HepG2 (cell line): ENCODE data around the gene ZBTB7B. TPM values are rescaled to one million over a fixed set of nuclear protein-coding genes. Genes with fewer than 3 reads are reported as not detected.

Experiments used
- ATAC-seq: fragments of 200-7000 bp; cut with Tn5 transposase; 3 replicates; pipeline ENCODE4 v1.9.1; 2020; ENCODE audit warnings: mild to moderate bottlenecking, moderate library complexity
- BruUV-seq: library from RNA; stranded (reverse); fragments of 400-500 nt; replicated peaks from 2 replicates; lab custom pipeline; 2021; lab: Mats Ljungman, UMichigan
- CTCF ChIA-PET: fragments of 300-600 bp; formaldehyde crosslinking; extraction: SDS; loops from one replicate; lab custom pipeline; 2021; ENCODE audit warnings: low total read pairs, inconsistent platforms, low intra/inter-chr PET ratio; lab: Yijun Ruan, JAX
- POLR2A ChIA-PET: fragments of 350-600 bp; sonication (Branson Sonifier 250); formaldehyde crosslinking; loops from one replicate; lab custom pipeline; 2020; ENCODE audit warnings: antibody characterized with exemption, inconsistent platforms; lab: Yijun Ruan, JAX
- DNase-seq: peaks from one replicate; pipeline ENCODE4 v3.0.0-alpha.2; 2015; ENCODE audit warnings: low spot score
- FAIRE-seq: peaks from 3 replicates; lab custom pipeline; 2011; peaks lifted over from hg19 to GRCh38; lab: Jason Lieb, UNC
- H2AFZ ChIP-seq: one replicate; pipeline ENCODE4 v1.6.1; 2011; ENCODE audit warnings: low read length, inconsistent platforms
- H3K27ac ChIP-seq: fragments of 300-600 bp; 3 replicates; pipeline ENCODE4 v1.8.0; 2011; ENCODE audit warnings: mixed run types, mild to moderate bottlenecking, mixed read lengths, low read length, inconsistent platforms; ENCODE audit not compliant: insufficient read depth; ENCODE audit errors: extremely low read length
- H3K27me3 ChIP-seq, 2 experiments: fragments of 200-600 bp in 1 of 2; 2 replicates in 1 of 2; 3 replicates in 1 of 2; pipeline versions ENCODE4 v1.6.0 to v1.8.0; 2011; ENCODE audit warnings: low read length in 2 of 2, mild to moderate bottlenecking in 2 of 2, moderate library complexity in 2 of 2, inconsistent platforms in 1 of 2; ENCODE audit not compliant: insufficient read depth in 2 of 2, control insufficient read depth in 1 of 2
- H3K36me3 ChIP-seq, 2 experiments: fragments of 200-600 bp in 1 of 2; replicated peaks in 1 of 2; 2 replicates in 1 of 2; 3 replicates in 1 of 2; pipeline versions ENCODE4 v1.5.1 to v1.8.0; 2011; ENCODE audit warnings: low read length in 2 of 2, inconsistent platforms in 1 of 2; ENCODE audit not compliant: insufficient read depth in 2 of 2, control insufficient read depth in 1 of 2
- H3K4me1 ChIP-seq: 2 replicates; pipeline ENCODE4 v1.5.1; 2012; ENCODE audit warnings: low read length, inconsistent platforms; ENCODE audit not compliant: insufficient read depth
- H3K4me2 ChIP-seq: 2 replicates; pipeline ENCODE4 v1.6.0; 2011; ENCODE audit warnings: low read depth, low read length, inconsistent platforms
- H3K4me3 ChIP-seq, 3 experiments: fragments of 200-600 bp in 1 of 3; sonication (generic), shearing (Covaris generic) in 1 of 3; replicated peaks in 1 of 3; 2 replicates each; pipeline ENCODE4 v1.5.1; 2011 to 2016; ENCODE audit warnings: low read length in 3 of 3, inconsistent platforms in 2 of 3, low read depth in 2 of 3, mild to moderate bottlenecking in 2 of 3, control low read depth in 1 of 3, mixed read lengths in 1 of 3; ENCODE audit not compliant: insufficient read depth in 1 of 3
- H3K79me2 ChIP-seq: one replicate; pipeline ENCODE4 v1.6.1; 2011; ENCODE audit warnings: low read length, inconsistent platforms; ENCODE audit not compliant: insufficient read depth
- H3K9ac ChIP-seq: 2 replicates; pipeline ENCODE4 v1.6.0; 2011; ENCODE audit warnings: mild to moderate bottlenecking, low read depth, low read length, inconsistent platforms; ENCODE audit not compliant: insufficient read depth
- H3K9me3 ChIP-seq: 2 replicates; pipeline ENCODE4 v1.5.1; 2012; ENCODE audit warnings: mild to moderate bottlenecking, low read length
- H4K20me1 ChIP-seq: 2 replicates; pipeline ENCODE4 v1.6.0; 2011; ENCODE audit warnings: inconsistent platforms, mild to moderate bottlenecking, low read length, moderate library complexity; ENCODE audit not compliant: insufficient read depth
- CTCF ChIP-seq: sonication (generic); formaldehyde crosslinking; IDR thresholded peaks from 2 replicates; pipeline ENCODE4 v1.5.0; 2020; ENCODE audit warnings: mild to moderate bottlenecking, missing genetic modification reagents, moderate library complexity
- GATAD2A ChIP-seq: IDR thresholded peaks from 2 replicates; pipeline ENCODE4 v1.6.1; 2016
- HNF4A ChIP-seq: sonication (generic); formaldehyde crosslinking; IDR thresholded peaks from 2 replicates; pipeline ENCODE4 v1.4.0; 2020; ENCODE audit warnings: missing genetic modification reagents
- SOX13 ChIP-seq, 3 experiments: fragments of 450-650 bp in 1 of 3; sonication (generic) in 1 of 3; formaldehyde crosslinking in 1 of 3; IDR thresholded peaks in 2 of 3; conservative IDR thresholded peaks in 1 of 3; 2 replicates each; pipeline versions ENCODE4 v1.5.0 to v1.6.1; 2016 to 2020; ENCODE audit warnings: antibody characterized with exemption in 1 of 3, mild to moderate bottlenecking in 1 of 3, missing compliant biosample characterization in 1 of 3, missing genetic modification reagents in 1 of 3, moderate library complexity in 1 of 3
- ZMYM2 ChIP-seq: sonication (generic); formaldehyde crosslinking; IDR thresholded peaks from 2 replicates; pipeline ENCODE4 v1.8.0; 2022; ENCODE audit warnings: mild to moderate bottlenecking, missing genetic modification reagents
- ZNF230 ChIP-seq: sonication (generic); formaldehyde crosslinking; IDR thresholded peaks from 2 replicates; pipeline ENCODE4 v1.4.0; 2020; ENCODE audit warnings: mild to moderate bottlenecking, missing genetic modification reagents
- ZNF292 ChIP-seq: sonication (generic); formaldehyde crosslinking; IDR thresholded peaks from 2 replicates; pipeline ENCODE4 v1.8.1; 2022; ENCODE audit warnings: mild to moderate bottlenecking, low read depth, missing genetic modification reagents, borderline replicate concordance
- ZNF629 ChIP-seq: sonication (generic); formaldehyde crosslinking; conservative IDR thresholded peaks from 2 replicates; pipeline ENCODE4 v1.5.0; 2020; ENCODE audit warnings: missing genetic modification reagents
- ZSCAN31 ChIP-seq: sonication (generic); formaldehyde crosslinking; IDR thresholded peaks from 2 replicates; pipeline ENCODE4 v1.5.0; 2020; ENCODE audit warnings: low read depth, mild to moderate bottlenecking, missing genetic modification reagents
- WGBS: methylation state at CpG from one replicate; pipeline ENCODE4 v1.1.6; 2017; ENCODE audit warnings: low lambda C conversion rate; 5-methylcytosine and 5-hydroxymethylcytosine counted together
- in situ Hi-C: cut with HindIII; loops from 2 replicates; pipeline ENCODE4 v1.10.0; 2017; ENCODE audit warnings: low pct_unique_long_range_greater_than_20kb; ENCODE audit not compliant: extremely low pct_ligation_motif_present
- intact Hi-C: fragments of 100-400 bp; cut with micrococcal nuclease; formaldehyde crosslinking; loops from one replicate; pipeline ENCODE4 v1.10.0; 2022; ENCODE audit not compliant: unreplicated experiment
- polyA plus RNA-seq, 8 experiments: library from polyadenylated mRNA; depleted of rRNA in 3 of 8; stranded (reverse) in 7 of 8; unstranded in 1 of 8; fragments of >200 nt; fragmentation: Illumina TruSeq in 4 of 8; extraction: Trizol in 4 of 8; gene quantifications; 2 replicates each; pipeline versions ENCODE4 v1.2.1 to v1.2.3, GENCODE V29; 2011 to 2016; ENCODE audit warnings: low read depth in 4 of 8, missing spikeins in 1 of 8, mixed read lengths in 1 of 8; ENCODE audit not compliant: insufficient read depth in 1 of 8
- total RNA-seq, 5 experiments: library from RNA; depleted of rRNA; stranded (reverse); fragments of >200 nt; fragmentation: Illumina TruSeq; extraction: Trizol; gene quantifications; 2 replicates each; pipeline ENCODE4 v1.2.3, GENCODE V29; 2016; ENCODE audit warnings: low read depth in 1 of 5

The ZBTB7B gene
- total and polyA plus RNA-seq, 2 of the 13 experiments (the other 11 are each of a cell fraction or from before 2014, with no cell fraction given): 15.5 to 17.5 TPM

- no peak for TF ChIP-seq CTCF (CRISPR knock-in tag)
- TF ChIP-seq ZNF629 (CRISPR knock-in tag): peak; percentile 98
- no peak for TF ChIP-seq ZNF230 (CRISPR knock-in tag)
- TF ChIP-seq, all 625 proteins: peak for 24
Measured at GRCh38 chr1:155064111-155064831, 61.7 kb downstream of the ZBTB7B start (continued).

GRCh38 chr1:155064832-155065429 is 62.3 kb downstream of the ZBTB7B start:
- POLR2A ChIA-PET: interaction anchor here (0.7 to 3.0 kb wide), 9 partner anchors 12 to 649 kb away, joined by 3 to 11 read pairs (median 3); partner anchors contain the start of genes ADAM15 and EFNA3
- FAIRE-seq: peak; percentile 62

More at GRCh38 chr1:155064832-155065429, 62.3 kb downstream of the ZBTB7B start:
- 0 out of 2 replicates have a peak, but pooled peaks have one; percentile 13 for TF ChIP-seq ZMYM2
- 0 out of 2 replicates have a peak, but pooled peaks have one; percentile 20 for TF ChIP-seq GATAD2A (CRISPR knock-in tag)
- TF ChIP-seq ZNF292 (CRISPR knock-in tag): no peak
- no peak for TF ChIP-seq SOX13 (IDR thresholded peaks at IDR 0.05)
- TF ChIP-seq SOX13 (CRISPR knock-in tag; conservative IDR thresholded peaks at IDR 0.05 in 1 of 2, IDR thresholded peaks at IDR 0.05 in 1 of 2): peak in 1 of 2 experiments; percentile 31; a peak in 1 of 4 replicates
- TF ChIP-seq HNF4A (CRISPR knock-in tag): peak; percentile 25; the same call in 1 of the 2 replicates
- TF ChIP-seq ZSCAN31 (CRISPR knock-in tag): no peak
- Histone ChIP-seq H3K4me1 (peaks cover 36% of the 10 kb centered on the region), H3K9me3 (no peaks in the 10 kb centered on the region), H3K9ac (peak overlapping the region; percentile 20), H3K4me3 (peak overlapping the region in 2 of 3 experiments; percentile 83 to 91; a peak in 1 of 6 replicates), H3K27me3 (no peaks in the 10 kb centered on the region), H4K20me1 (no peaks in the 10 kb centered on the region), H3K4me2 (peak overlapping the region; percentile 100), H3K36me3 (peaks cover 3 to 9% of the 10 kb centered on the region in 2 experiments; a peak in 3 of 5 replicates), H3K27ac (peak overlapping the region; percentile 92), H3K79me2 (peaks cover 9% of the 10 kb centered on the region), H2AFZ (no peak overlapping the region)
- in situ Hi-C loops (loop anchor here (5.0 kb wide), 1 partner anchor 83 kb away; the partner anchor contains the start of gene FLAD1), intact Hi-C loops (loop anchor here (5.0 kb wide), 1 partner anchor 68 kb away; no protein-coding TSS in a partner anchor)
- 48% methylated on average over 5 of the region's 5 CpGs for WGBS
- peak; percentile 38 for DNase-seq
- ATAC-seq: no peak
- BruUV-seq: no TSS peak
- CTCF ChIA-PET: interaction anchor here (4.0 kb wide), 1 partner anchor 20 kb away, joined by 39 read pairs; no protein-coding TSS in a partner anchor
